ENCODE measurements around the gene ELMO3.

Gene ELMO3

GRCh38 chr16:67183627-67184452 is 15.1 kb upstream of the ELMO3 start, which contains the start of gene MATCAP1:
Gene MATCAP1 (minus strand): TSS chr16:67183963. CDS start chr16:67180610, 3,353 bp downstream.
- no peak for TF ChIP-seq CTCF (IDR thresholded peaks at IDR 0.05; ENCODE audit: low read depth, low read length)
- in situ Hi-C loops (cut with HindIII; ENCODE audit: low sequenced_read_pairs): no loop called here
- H3K4me3 ChIP-seq (ENCODE audit: low read depth, low read length): peak within 1 kb of the TSS; percentile 63
- peak; percentile 98 for DNase-seq (ENCODE audit: low read depth, low spot score)

- in situ Hi-C loops (cut with HindIII; ENCODE audit: low sequenced_read_pairs): no loop called here
- peak overlapping the region; percentile 63 for H3K4me3 ChIP-seq (ENCODE audit: low read depth, low read length)
- no peak for DNase-seq (ENCODE audit: low read depth, low spot score)
- no peak for TF ChIP-seq CTCF (IDR thresholded peaks at IDR 0.05; ENCODE audit: low read depth, low read length)
Observed at GRCh38 chr16:67184453-67184994, 14.4 kb upstream of the ELMO3 start.

- no peak overlapping the region for H3K4me3 ChIP-seq (ENCODE audit: low read depth, low read length)
- in situ Hi-C loops (cut with HindIII; ENCODE audit: low sequenced_read_pairs): no loop called here
- DNase-seq (ENCODE audit: low read depth, low spot score): peak; percentile 89
- TF ChIP-seq CTCF (IDR thresholded peaks at IDR 0.05; ENCODE audit: low read depth, low read length): peak; percentile 88
Observed at GRCh38 chr16:67184995-67185650, 13.8 kb upstream of the ELMO3 start.

GRCh38 chr16:67185651-67186134 is 13.2 kb upstream of the ELMO3 start:
- DNase-seq (ENCODE audit: low read depth, low spot score): no peak
- H3K4me3 ChIP-seq (ENCODE audit: low read depth, low read length): no peak overlapping the region
- no peak for TF ChIP-seq CTCF (IDR thresholded peaks at IDR 0.05; ENCODE audit: low read depth, low read length)
- in situ Hi-C loops (cut with HindIII; ENCODE audit: low sequenced_read_pairs): no loop called here

GRCh38 chr16:67186550-67186950 is 12.4 kb upstream of the ELMO3 start:
- in situ Hi-C loops (cut with HindIII; ENCODE audit: low sequenced_read_pairs): no loop called here
- H3K4me3 ChIP-seq (ENCODE audit: low read depth, low read length): no peak overlapping the region
- no peak for DNase-seq (ENCODE audit: low read depth, low spot score)
- no peak for TF ChIP-seq CTCF (IDR thresholded peaks at IDR 0.05; ENCODE audit: low read depth, low read length)

GRCh38 chr16:67187175-67187890 is 11.6 kb upstream of the ELMO3 start:
- no peak for TF ChIP-seq CTCF (IDR thresholded peaks at IDR 0.05; ENCODE audit: low read depth, low read length)
- DNase-seq (ENCODE audit: low read depth, low spot score): no peak
- H3K4me3 ChIP-seq (ENCODE audit: low read depth, low read length): no peak overlapping the region
- in situ Hi-C loops (cut with HindIII; ENCODE audit: low sequenced_read_pairs): no loop called here
